GM21515 (cell line): ENCODE results near the gene DGCR6.
"Not testable (repeated sequence)": the region's sequence is repeated elsewhere in the genome, so short reads cannot be mapped to it uniquely, and the experiment has no call there.

Experiments used
- ATAC-seq: cut with Tn5 transposase; IDR thresholded peaks from one replicate; pipeline ENCODE4 v1.9.1; 2021; ENCODE audit not compliant: unreplicated experiment

DGCR6 gene

DNA sequence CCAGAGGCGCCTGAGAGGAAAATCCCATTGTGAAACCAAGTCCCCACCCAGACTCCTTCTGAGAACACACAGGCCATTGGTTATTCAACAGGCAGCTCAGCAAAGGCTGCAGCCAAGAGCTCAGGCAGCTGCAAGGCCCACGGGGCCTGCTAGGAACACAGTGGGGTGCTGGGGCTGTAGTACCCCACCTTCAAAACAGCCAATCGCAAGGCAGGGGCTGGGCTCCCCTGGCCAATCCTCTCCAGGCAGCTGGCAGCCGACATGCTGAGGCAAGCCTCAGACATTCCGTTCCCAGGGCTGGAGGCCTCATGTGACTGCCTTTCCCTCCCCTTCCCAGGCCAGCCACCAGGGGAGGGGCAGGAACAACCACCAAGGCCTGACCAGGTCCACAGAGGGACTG, 23.3 kb downstream of the DGCR6 start:
- ATAC-seq, result no peak

DNA sequence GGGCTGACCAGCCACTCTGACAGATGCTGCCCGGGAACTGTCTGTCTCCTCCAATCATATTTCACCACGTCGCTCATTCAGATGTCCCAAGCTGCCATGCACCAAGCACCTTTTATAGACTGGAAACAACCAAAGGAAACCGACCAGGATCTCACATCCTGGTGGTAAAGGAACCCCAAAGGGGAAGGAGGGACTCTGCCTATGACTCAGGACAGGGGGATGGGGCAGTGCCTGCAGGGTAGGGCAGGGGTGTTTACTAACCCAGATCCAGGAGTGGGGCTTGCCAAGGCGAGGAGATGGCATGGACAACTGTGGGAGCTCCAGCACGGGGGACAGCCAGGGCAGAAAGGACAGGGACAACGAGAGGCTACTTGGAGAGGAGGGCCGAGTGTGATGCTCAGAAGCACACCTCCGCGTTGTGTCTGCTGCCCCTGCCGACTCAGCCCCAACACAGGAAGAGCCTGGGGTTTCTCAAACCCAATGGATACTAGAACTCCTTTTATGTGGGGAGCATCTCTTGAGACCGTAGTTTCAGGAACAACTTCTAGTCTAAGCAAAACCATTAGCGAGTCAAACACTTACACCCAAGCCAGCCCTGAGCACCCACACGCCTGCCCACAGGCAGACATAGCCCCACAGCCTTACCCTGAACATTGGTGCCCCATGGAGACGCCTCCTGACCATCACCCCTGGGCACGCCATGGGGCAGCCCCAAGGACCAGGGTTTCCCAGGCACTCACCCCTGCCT, 26.0 kb downstream of the DGCR6 start:
- no peak for ATAC-seq

DNA sequence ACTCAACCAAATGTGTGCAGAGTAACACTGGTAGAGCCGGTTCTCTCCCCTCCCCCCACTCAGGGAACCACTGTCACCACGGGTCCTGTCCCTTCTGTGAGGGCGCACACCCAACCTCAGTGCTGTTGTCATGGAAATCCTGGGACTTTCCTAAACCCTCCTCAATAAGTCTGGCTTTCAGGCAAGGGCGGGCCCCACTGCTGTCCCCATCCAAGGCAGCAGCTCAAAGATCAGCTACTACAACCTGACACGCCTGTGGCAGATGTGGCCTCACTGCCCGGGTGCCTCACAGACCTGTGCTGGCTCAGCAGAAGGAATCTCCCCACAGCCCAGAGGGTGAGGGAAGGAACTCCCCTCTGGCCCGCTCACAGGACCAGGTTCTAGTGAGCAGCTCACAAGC, 27.8 kb downstream of the DGCR6 start:
- ATAC-seq, result no peak

DNA sequence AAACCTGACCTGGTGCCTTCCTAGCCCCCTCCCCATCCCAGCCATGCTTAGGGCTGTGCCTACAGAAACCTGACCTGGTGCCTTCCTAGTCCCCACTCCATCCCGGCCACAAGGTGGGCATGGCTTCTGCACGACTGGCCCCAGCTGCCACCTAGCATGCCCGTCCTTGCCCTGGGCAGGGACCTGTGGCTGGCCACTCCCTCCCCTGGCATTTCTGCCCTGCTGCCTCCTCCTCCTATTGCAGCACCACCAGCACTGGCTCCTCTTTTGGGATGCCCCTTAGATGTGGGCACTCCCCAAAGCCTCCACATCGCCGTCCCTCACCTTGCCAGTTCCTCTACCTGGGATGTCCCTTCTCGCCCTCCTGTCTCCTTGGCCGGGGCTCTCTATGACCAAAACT, 28.6 kb downstream of the DGCR6 start:
- ATAC-seq, result not testable (repeated sequence)

DNA sequence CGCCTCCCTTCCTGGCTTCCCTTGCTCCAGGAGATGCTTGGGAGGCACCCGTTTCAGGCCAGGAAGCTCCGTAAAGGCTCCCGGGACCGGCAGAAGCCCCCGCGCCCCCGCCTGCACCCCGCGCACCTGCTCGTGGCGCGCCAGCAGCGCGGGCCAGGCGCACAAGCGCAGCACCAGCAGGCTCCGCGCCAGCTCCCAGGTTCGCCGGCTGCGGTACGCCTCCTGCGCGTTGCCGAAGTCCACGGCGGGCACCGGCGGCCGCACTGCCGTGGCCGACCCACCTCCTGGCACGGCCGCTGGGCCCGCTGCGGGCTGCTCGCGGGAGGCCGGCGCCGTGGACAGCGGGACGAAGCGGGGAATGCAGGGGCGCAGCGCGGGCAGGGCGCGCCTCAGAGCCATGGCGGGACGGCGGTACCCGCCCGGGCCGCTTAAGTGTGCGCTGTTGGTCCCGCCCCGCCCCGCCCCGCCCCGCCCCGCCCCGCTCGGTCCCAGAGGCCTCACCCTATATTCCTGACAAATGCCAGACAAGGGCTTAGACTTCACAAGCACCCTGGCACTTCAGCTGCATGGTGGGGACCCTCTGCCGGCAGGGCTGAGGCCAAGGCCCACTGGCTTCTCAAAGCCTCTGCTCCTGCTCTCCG, 29.9 kb downstream of the DGCR6 start, which contains the start of gene PRODH:
Gene PRODH (minus strand): TSS at position 405 of the 641 bp plus-strand sequence. CDS start 6 bp downstream, at position 399.
- no peak for ATAC-seq

DNA sequence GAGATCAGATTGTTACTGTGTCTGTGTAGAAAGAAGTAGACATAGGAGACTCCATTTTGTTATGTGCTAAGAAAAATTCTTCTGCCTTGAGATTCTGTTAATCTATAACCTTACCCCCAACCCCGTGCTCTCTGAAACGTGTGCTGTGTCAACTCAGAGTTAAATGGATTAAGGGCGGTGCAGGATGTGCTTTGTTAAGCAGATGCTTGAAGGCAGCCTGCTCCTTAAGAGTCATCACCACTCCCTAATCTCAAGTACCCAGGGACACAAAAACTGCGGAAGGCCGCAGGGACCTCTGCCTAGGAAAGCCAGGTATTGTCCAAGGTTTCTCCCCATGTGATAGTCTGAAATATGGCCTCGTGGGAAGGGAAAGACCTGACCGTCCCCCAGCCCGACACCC, 32.6 kb downstream of the DGCR6 start:
- not testable (repeated sequence) for ATAC-seq

DNA sequence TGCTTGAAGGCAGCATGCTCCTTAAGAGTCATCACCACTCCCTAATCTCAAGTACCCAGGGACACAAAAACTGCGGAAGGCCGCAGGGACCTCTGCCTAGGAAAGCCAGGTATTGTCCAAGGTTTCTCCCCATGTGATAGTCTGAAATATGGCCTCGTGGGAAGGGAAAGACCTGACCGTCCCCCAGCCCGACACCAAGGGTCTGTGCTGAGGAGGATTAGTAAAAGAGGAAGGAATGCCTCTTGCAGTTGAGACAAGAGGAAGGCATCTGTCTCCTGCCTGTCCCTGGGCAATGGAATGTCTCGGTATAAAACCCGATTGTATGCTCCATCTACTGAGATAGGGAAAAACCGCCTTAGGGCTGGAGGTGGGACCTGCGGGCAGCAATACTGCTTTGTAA, 41.0 kb downstream of the DGCR6 start:
- not testable (repeated sequence) for ATAC-seq

DNA sequence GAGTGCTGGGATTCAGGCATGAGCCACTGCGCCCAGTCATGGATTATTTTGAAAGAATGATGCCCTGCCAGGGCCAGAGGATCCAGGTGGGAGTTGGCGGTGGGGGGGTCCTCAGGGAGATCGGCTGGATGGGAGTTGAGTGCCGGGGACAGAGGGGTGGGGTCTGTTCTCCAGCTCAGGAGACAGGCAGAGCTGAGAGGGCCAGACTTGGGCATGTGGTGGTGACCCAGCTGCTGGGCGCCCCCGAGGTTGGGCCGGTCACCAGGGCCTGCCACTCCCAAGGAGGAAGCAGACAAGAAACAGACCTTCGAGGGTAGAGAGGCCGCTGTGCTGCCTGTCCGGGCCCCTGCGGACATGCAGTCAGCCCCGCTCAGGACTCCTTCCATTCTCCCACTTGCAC, 41.8 kb downstream of the DGCR6 start:
- ATAC-seq, result no peak

DNA sequence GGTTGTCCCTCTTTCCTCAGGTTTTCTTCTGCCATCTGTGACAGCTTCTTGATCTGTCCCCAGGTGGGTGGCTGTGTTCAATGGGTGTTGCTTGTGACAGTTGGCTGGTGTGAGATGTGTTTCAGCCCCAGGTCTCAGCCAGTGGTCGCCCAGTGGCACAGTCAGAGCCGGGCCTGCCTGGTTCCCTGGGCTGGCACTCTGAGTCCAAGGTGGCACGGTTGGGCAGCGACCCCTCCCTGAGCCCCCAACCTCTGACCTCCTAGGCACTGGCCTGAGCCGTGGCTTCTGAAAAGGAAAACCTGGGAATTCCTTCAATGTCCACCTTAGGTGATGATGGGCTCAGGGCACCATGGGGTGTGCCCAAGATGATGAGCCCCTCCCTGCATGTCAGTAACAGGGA, 44.0 kb downstream of the DGCR6 start:
- no peak for ATAC-seq

DNA sequence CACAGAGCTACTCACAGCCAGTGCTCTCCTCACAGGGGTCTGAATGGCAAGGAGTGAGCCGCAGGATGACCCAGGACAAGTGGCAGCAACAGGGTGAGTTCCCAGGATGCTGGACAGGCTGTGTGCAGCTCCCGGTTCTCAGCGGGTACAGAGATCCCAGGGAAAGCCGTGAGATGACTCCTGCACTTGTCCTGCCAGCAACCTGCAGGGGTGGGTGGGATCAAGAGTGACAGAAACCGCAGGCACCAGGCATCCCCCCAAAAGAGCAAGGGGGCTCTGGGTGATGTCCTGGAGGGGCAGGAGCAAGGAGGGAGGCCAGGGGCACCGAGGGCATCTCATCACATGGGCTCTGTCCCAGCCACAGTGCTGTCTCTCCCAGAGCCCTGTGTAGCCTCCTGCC, 45.9 kb downstream of the DGCR6 start:
- no peak for ATAC-seq

DNA sequence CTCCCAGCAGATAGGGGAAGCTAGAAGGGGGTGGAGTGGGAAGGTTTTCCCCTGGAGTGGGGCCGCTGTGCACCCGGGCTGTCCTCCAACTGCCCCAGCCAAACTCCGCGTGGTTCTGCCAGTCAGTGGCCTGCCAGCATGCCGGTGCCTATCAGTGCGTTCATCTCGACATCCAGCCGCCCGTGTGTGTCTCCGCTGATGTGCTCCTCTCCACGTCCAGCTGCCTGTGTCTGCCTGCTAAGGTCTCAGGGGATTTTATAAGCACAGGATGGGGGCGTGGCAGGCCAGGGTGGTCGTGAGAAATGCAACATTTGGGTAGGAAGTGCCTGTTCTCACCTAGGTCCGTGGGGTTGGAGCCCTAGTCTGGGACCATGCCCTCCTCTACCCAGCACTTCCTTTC, 47.0 kb downstream of the DGCR6 start:
- ATAC-seq, result not testable (repeated sequence)

DNA sequence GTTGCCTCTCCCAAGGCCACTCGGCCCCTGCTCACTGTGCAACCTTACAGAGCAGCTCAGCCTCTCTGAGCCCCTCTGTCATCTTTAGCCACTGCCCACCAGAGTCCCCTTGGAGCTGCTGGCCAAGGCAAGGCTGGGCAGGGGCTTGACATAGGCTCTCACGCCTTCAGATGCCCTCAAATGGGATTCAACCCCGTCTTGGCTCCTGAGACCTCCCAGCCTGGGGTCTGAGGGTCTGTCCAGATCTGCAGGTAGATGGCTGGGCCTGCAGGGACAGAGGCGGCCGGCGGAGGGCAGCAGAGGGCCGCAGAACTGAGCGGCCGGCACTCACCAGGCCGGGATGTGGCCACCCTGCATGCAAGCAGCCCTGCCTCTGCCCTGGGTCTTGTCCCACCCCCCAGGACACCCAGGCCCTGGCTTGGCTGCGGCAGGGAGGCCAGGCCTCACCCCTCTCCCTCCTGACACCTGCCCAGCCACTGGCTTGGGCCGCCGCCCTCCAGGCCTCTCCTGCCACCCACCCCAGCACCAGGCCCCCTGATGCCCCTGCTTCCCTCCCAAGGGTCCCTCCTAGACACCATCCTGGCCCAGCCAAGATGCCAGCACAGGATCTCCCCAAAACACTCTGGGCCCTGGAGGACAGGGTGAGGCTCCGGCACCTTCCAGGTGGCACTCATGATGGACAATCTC, 48.3 kb downstream of the DGCR6 start:
- not testable (repeated sequence) for ATAC-seq

DNA sequence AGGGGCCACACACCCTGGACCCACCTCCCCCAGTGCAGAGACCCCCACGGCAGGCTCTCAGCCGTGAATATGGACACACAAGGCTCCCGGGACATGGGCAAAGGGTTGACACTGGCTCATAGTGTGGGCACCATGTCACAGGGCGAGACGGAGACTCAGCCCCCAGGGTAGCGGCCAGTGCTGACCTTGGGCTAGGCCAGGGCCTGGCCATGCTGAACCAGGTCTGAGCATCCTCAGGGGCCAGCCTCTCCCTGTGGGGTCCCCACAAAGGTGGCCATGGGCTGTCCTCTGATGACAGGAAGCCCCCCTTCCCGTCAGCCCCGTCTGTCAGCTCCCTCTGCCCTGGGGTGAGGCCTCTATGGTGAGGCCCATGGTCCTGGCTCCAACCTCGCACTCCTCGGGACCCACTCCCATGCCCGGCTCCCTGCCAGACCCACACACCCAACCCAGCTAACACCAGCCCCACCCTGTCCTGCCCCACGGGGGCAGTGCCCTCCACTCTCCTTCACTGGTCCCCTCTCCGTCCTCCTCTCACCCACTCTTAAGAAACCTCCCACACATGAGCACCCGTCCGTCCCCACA, 49.0 kb downstream of the DGCR6 start:
- ATAC-seq, result no peak

DNA sequence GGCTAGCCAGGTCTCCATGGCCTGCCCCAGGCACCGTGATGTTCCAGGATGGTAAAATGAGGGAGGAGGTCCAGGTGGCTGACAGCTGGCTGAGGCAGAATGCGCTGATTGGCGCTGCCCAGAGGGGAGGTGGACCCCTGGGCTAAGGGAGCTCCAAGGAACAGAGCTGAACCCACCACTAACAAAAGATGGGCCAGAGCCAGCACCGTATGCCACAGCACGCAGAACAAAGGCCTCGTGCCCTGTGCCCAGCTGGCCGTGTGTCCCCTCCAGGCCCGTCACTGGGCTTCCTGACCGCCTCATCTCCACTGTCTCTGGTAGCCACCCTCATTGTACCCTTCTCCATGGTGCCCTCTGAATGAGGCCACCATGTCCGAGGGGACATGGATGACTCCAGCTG, 49.6 kb downstream of the DGCR6 start:
- ATAC-seq, result no peak

DNA sequence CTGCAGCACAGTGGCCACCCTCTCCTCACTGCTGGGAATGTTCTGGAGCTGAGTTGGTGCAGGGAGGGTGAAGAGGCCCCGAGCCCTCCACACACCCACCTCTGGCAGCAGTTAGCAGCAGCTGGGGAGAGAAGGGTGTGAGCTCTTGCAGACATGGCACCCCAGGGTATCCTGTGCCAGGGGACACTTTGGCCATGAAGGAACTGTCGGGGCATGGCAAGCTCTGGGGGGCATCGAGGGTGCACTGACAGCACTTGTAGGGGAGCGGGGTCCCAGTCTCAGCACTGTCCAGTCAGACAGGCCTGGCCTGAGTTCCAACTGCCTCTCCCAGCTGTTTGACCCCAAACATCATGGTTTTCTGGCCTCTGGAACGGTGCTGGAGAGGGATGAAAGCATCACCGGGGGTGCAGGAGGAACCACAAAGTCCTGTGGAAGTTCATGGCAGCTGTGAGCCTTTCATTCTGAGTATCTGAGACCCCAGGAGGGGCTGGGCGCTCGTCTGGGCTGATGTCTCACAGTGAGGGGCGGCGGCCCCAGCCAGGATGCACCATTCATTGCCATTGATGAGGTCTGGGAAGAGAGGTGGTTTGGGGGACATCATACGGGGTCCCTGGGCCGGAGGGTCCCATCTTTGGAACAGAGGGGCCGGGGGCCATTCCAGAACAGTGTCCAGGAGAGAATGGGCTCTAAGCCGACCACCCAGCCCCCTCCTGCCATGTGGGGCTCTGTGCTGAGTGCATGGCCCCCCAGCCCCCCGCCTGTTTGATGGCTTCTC, 50.2 kb downstream of the DGCR6 start:
- not testable (repeated sequence) for ATAC-seq

DNA sequence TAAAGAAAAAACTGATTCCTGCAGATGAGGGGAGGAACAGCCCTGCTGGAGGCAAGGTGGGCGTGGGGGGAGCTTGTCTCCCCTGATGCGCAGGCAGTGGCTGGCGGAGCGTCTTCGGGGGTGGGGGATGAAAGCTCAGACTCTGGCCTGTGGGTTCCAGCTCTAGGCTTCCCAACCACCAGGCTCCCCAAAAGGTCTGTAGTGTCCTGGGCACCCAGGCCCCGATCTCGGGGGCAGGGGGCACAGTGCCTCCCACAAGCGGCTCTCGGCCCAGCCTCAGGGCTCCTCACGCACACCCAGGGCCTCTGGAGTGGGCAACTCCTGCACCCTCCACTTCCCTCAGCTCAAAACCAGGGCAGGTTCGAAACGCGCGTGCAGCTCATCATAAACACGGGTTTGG, 50.8 kb downstream of the DGCR6 start:
- ATAC-seq, result not testable (repeated sequence)

DNA sequence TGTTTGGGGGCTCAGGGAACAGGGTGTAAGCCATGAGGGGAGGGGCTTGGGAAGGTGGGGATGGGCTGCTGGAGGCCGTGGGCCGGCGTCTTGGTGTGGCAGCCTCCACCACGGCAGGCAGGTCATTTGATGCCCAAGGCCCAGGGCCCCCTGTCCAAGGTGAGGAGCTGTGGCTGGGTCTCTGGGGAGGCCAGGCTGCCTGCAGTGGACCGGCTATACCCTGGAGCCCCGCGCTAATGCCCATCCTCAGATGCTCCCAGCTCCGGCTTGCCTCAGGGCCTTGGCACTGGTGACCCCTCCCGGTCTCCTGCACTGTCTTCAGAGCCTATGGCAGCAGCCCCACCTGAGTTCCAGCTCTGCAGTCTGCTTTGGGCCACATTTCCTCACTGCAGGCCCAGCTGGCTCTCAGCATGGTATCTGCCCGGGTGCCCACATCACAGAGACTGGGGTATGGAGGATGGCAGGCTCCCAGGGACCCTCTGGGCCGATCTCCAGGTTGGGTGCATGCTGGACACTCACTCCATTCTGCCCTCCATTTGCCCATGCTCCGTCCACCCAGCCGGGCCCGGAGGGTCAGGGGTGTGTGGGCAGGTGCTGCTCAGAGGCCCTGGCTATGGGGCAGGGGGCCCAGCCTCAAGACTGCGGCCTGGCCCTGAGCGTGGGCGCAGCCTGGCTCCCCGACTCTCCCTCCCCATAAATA, 51.7 kb downstream of the DGCR6 start:
- ATAC-seq, result not testable (repeated sequence)

DNA sequence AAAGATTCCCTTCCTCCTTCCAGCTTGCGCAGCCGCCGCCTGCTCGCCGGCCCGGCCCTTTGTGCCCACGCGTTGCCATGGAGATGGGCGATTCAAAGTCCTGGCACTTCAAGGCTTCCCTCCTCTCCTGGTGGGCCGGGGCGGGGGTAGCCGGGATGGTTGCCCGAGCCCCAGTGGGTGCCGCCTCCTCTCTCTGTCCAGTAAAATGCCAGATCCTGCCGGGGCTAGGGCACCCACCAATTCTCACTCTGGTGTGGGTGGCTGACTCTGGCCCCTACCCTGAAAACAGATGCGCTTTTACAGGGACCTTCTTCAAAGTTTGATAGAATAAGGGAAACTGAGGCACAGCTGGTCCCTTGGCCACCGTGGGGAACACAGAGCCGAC, 52.2 kb downstream of the DGCR6 start:
- ATAC-seq, result not testable (repeated sequence)

DNA sequence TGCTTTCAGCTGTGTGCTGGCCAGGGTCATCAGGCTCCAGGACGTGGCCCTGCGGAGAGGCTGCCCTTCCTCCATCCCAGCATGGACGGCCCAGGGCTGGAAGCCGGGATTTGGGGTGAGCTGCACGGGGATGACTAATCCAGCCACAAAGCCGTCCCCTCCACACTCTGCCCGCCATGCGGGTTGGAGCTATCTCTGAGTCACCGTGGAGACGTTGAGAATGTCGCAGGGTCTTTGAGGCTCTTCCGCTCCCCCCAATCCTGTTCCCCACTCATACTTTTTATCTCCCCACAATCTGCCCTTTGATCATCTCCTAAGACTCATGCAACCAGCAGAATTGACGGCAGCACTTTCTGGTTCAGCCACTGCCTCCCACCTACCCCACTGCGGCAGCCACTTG, 52.6 kb downstream of the DGCR6 start:
- ATAC-seq, result not testable (repeated sequence)

DNA sequence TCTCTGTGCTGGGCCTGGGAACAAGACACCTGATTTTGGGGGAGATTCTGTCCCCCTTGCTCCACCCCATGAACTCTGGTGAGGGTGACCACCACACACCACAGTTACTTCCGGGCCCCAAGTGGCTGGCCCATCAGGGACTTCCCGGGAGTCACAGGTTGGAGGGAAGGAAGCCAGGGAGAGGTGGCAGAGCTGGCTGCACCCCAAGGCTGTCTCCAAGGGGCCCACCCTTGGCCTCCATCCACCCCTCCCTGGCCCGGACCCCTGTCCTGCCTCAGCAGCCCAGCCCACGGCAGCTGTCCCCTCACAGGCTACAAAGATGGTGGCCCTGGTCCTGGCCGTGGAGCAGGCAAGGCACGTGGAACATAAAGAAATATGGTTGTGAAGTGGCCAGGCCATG, 53.1 kb downstream of the DGCR6 start:
- ATAC-seq, result not testable (repeated sequence)
